CD4-positive, alpha-beta T cell treated with Interleukin-15 for 4 hours (primary cell): ENCODE results near the gene L1TD1.
"Not testable (repeated sequence)": the region's sequence is repeated elsewhere in the genome, so short reads cannot be mapped to it uniquely, and the experiment has no call there.

Experiments used
- DNase-seq: peaks from one replicate; pipeline ENCODE4 v3.0.0-alpha.2; 2020; ENCODE audit warnings: low spot score

The L1TD1 gene, protein sequence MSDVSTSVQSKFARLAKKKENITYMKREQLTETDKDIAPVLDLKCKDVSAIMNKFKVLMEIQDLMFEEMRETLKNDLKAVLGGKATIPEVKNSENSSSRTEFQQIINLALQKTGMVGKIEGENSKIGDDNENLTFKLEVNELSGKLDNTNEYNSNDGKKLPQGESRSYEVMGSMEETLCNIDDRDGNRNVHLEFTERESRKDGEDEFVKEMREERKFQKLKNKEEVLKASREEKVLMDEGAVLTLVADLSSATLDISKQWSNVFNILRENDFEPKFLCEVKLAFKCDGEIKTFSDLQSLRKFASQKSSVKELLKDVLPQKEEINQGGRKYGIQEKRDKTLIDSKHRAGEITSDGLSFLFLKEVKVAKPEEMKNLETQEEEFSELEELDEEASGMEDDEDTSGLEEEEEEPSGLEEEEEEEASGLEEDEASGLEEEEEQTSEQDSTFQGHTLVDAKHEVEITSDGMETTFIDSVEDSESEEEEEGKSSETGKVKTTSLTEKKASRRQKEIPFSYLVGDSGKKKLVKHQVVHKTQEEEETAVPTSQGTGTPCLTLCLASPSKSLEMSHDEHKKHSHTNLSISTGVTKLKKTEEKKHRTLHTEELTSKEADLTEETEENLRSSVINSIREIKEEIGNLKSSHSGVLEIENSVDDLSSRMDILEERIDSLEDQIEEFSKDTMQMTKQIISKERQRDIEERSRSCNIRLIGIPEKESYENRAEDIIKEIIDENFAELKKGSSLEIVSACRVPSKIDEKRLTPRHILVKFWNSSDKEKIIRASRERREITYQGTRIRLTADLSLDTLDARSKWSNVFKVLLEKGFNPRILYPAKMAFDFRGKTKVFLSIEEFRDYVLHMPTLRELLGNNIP

DNA sequence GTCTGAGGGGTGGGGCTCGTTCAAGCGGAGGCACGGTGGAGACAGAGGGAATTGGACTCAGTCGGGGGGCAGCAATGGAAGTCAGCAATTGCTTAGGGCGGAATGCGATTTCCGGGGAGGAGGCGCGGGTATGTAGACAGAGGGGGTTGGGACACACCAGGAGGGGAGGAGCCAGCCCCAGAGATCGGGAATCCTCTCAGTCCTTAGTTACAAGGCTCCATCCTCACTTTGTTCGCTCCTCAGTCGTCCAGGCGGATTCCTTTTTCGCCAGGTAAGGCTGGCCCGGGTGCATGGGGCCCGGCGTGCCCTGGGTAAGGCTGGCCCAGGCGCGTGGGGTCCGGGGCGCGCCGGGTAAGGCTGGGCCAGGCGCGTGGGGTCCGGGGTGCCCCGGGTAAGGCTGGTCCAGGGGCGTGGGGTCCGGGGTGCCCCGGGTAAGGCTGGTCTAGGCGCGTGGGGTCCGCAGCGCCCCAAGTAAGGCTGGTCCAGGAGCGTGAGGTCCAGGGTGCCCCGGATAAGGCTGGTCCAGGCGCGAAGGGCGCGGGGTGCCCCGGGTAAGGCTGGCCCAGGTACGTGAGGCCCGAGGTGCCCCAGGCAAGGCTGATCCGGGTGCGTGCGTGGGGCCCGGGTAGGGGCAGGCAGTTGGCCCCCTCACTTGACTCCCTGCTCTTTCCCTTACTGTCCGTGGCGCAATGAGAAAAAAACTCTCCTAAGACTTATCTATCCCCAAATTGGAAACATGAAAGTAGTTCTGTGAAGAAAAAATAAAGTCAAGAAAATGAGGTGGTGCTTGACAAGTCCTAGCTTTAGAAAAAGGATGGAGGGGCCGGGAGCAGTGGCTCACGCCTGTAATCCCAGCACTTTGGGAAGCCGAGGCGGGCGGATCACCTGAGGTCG is at the start of gene L1TD1:
TSS of gene L1TD1 (plus strand) at position 199 of the 894 bp plus-strand sequence. CDS start 11,780 bp downstream, outside the sequence.
- no peak for DNase-seq

GRCh38 chr1:62159940-62160348 is 34.7 kb upstream of the L1TD1 start:
- no peak for DNase-seq

- DNase-seq, result no peak
These were observed 32.9 kb upstream of the L1TD1 start for GRCh38 chr1:62161711-62162110.

DNA sequence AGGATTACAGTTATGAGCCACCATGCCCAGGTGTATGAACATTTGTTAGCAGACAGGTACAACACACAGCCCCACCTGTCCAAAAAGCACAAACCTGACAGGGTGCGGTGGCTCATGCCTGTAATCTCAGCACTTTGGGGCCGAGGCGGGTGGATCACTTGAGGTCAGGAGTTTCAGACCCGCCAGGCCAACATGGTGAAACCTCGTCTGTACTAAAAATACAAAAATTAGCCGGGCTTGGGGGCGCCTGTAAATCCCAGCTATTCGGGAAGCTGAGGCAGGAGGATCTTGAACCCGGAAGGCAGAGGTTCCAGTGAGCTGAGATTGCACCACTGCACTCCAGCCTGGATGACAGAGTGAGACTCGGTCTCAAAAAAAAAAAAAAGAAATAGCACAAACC is 24.3 kb upstream of the L1TD1 start:
- not testable (repeated sequence) for DNase-seq

DNA sequence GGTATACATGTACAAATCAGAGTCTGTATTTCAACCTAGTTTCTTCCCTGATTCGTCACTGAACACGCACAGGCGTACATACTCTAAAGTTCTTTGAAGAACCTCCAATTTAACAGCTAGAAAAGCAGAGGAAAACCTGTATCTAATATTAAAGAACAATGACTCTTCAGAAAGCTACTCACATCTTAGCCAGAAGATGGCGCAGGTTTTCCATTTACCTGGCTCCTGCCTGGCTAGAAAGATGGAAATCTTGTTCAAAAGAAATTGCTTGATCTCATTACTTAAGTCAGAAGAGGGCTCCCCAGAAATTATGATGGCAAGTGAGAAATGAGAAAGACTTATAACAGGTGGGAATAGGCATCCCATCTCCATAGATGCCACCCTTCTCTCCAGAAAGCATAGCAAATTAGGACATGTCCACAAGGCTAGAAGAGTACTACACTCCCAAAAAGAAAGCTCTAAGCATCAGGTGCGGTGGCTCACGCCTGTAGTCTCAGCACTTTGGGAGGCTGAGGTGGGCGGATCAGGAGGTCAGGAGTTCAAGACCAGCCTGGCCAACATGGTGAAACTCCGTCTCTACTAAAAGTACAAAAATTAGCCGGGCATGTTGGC is 19.0 kb upstream of the L1TD1 start:
- peak; percentile 39 for DNase-seq

DNA sequence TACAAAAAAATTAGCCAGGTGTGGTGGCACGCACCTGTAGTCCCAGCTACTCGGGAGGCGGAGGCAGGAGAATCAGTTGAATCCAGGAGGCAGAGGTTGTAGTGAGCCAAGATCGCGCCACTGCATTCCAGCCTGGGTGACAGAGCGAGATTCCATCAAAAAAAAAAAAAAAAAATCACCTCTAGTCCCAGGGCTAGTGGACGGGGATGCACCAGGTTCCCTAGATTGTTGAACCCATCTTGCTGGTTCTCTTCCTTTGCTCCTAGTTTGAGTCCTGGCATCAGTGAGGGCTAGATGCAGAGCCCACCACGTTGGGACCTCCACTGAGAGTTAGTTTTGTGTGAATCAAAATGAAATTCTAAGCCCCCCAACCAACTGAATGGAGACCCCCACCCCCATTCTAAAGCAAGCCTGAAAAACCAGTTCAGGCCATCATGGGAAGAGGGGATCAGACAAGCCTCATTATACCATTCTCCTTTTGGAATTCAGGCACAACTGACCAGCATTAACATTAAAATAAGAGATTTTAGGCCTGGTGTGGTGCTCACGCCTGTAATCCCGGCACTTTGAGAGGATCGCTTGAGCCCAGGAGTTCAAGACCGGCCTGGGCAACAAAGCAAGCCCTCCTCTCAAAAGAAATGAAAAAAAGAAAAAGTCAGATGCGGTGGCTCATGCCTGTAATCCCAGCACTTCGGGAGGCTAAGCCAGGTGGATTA is 17.9 kb upstream of the L1TD1 start:
- DNase-seq, result no peak

GRCh38 chr1:62177621-62178020 is 17.0 kb upstream of the L1TD1 start:
- no peak for DNase-seq

GRCh38 chr1:62178372-62178771 is 16.3 kb upstream of the L1TD1 start:
- no peak for DNase-seq

DNA sequence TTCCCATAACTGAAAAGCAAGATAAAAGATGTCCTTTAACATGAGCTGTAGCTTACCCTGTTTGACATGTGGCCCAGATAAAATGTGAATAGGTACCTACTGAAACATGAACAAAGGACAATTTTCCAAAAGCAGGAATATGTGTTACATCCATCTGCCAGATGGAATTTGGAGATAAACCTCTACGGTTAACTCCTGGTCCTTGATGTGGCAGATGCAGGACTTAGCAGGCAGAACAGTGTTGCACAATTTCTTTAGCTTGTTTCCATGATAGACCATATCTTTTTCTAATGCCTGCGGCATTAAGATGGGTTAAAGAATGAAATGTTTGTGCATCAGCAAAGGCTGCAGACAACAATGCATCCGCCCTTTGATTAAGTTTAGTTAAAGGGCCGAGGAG is 14.6 kb upstream of the L1TD1 start:
- not testable (repeated sequence) for DNase-seq

GRCh38 chr1:62180639-62181038 is 14.0 kb upstream of the L1TD1 start:
- DNase-seq, result no peak

DNA sequence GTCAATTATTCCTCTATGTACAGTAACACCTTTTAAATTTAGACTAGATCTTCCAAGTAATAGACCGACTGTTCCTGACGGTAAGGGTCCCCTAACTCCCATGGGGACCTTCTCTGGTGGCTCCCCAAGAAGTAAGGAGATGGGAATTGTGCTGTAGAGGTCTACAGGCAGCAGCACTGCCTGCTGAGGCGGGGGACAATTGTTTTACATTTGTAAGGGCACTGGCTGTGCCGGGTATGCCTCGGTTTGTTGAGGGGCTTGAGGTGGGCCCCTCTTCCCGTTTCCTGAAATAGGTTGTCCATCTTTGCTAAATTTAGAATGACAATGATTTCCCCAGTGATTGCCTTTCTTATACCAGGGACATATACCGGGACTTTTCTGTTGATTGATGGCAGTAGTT is 13.1 kb upstream of the L1TD1 start:
- DNase-seq, result no peak

DNA sequence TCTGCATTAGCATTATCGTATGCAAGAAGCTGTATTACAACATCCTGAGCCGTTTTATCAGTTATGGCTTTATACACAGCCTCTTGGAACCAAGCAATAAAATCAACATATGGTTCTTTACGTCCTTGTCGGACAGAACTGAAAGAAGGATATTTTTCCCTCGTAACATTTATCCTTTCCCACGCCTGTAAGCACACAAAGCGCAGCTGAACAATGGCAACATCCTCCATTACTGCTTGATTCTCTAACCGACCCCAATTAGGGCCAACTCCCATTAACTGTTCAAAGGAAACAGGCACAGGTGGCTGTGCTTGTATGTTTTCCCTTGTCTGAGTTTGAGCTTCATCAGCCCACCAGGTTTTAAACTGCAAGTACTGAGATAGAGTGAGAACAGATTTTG is 12.5 kb upstream of the L1TD1 start:
- DNase-seq, result not testable (repeated sequence)

DNA sequence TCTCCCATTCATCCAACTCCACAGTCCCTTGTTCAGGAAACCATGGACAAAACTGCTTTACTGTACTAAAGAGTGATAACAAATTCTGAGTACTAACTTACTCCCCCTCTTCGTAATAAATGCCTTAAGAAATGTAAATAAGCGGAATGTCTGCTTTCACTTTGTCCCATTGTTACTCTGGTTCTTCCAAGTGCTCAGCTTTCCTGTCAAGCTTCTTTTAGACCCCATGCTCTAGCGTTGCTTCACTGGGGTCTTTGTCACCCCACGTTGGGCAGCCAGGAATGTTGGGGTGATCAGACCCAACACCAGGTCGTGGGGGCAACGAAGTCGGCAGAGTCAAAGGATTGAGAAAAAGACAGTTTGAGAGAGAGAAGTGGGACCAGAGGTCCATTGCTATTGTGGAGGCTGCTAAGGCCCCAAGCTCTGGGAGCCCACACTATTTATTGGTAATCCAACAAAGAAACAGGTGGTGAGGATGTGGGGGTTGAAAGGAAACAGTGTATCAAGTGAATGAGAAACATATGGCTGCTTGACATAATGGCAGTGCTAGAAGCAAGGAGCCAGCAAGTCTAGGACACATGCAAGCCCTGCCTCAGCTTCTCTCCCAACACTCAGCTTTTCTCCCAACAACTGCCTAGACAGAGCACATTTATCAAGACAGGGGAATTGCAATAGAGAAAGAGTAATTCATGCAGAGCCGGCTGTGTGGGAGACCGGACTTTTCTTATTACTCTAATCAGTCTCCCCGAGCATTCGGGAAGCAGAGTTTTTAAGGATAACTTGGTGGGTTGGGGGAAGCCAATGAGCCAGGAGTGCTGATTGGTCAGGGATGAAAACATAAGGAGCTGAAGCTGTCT is 11.3 kb upstream of the L1TD1 start:
- not testable (repeated sequence) for DNase-seq

DNA sequence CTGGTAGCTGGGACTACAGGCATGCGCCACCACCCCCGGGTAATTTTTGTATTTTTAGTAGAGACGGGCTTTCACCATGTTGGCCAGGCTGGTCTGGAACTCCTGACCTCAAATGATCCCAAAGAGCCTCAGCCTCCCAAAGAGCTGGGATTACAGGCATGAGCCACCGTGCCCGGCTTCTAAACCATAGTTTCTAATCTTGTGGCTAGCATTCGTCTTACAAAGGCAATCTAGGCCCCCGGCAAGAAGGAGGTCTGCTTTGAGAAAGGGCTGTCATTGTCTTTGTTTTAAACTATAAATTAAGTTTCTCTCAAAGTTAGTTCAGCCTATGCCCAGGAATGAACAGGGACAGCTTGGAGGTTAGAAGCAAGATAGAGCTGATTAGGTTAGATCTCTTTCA is 10.3 kb upstream of the L1TD1 start:
- DNase-seq, result no peak

DNA sequence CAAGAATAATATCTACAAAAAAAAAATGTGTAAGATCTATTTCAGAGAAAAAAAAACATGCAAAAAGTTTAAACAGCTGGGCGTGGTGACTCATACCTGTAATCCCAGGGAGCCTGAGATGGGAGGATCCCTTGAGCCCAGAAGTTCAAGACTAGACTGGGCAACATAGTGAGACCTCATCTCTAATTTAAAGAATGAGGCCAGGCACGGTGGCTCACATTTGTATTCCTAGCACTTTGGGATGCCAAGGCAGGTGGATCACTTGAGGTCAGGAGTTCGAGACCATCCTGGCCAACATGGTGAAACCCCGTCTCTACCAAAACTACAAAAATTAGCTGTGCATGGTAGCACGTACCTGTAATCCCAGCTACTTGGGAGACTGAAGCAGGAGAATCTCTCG is 9.4 kb upstream of the L1TD1 start:
- not testable (repeated sequence) for DNase-seq

GRCh38 chr1:62185677-62186076 is 9.0 kb upstream of the L1TD1 start:
- no peak for DNase-seq

- DNase-seq, result no peak
These were observed 7.1 kb upstream of the L1TD1 start for GRCh38 chr1:62187548-62187947.

DNA sequence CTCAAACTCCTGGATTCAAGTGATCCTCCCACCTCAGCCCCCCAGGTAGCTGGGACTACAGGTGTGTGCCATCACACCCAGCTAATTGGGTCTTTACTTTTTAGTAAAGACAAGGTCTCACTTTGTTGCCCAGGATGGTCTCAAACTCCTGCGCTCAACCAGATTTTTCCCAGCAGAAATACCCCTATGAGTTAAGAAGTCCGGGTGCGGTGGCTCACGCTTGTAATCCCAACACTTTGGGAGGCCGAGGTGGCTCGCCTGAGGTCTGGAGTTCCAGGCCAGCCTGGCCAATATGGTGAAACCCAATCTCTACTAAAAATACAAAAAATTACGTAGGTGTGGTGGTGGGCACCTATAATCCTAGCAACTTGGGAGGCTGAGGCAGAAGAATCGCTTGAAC is 6.5 kb upstream of the L1TD1 start:
- DNase-seq, result no peak

GRCh38 chr1:62196086-62196690 is 1.5 kb downstream of the L1TD1 start:
- DNase-seq, result no peak
